GM20431 (cell line): ENCODE results near the gene SEC62.
"Not testable (repeated sequence)": the region's sequence is repeated elsewhere in the genome, so short reads cannot be mapped to it uniquely, and the experiment has no call there.

Source experiments
- in situ Hi-C: fragments of 300-500 bp; cut with MseI, MboI; formaldehyde crosslinking; loops from one replicate; pipeline ENCODE4 v1.15.0; 2020; ENCODE audit warnings: low sequenced_read_pairs; ENCODE audit not compliant: unreplicated experiment

The SEC62 gene

GRCh38 chr3:170007031-170007663, 40.5 kb downstream of the SEC62 start:
- in situ Hi-C loops = no loop called here

GRCh38 chr3:170010498-170010897, 43.9 kb downstream of the SEC62 start:
- in situ Hi-C loops = no loop called here

GRCh38 chr3:170012683-170013400, 46.2 kb downstream of the SEC62 start:
- in situ Hi-C loops = no loop called here

- in situ Hi-C loops = no loop called here
Observed at GRCh38 chr3:170016057-170016456, 49.5 kb downstream of the SEC62 start.

GRCh38 chr3:170019306-170019705, 52.7 kb downstream of the SEC62 start:
- in situ Hi-C loops = not testable (repeated sequence)

- in situ Hi-C loops = no loop called here
Observed at GRCh38 chr3:170021083-170021482, 54.5 kb downstream of the SEC62 start.

GRCh38 chr3:170022336-170022735, 55.7 kb downstream of the SEC62 start:
- in situ Hi-C loops = no loop called here

- in situ Hi-C loops = no loop called here
Observed at GRCh38 chr3:170023165-170023564, 56.6 kb downstream of the SEC62 start.

- in situ Hi-C loops = no loop called here
Observed at GRCh38 chr3:170024581-170024980, 58.0 kb downstream of the SEC62 start.

- in situ Hi-C loops = loop anchor here (25.0 kb wide), 1 partner anchor 165 kb away; the partner anchor contains the start of gene LRRC31
Observed at GRCh38 chr3:170027233-170028102, 60.9 kb downstream of the SEC62 start.

- in situ Hi-C loops = loop anchor here (25.0 kb wide), 1 partner anchor 171 kb away; the partner anchor contains the start of gene LRRC31
Observed at GRCh38 chr3:170033489-170033888, 66.9 kb downstream of the SEC62 start.

- in situ Hi-C loops = loop anchor here (25.0 kb wide), 1 partner anchor 175 kb away; the partner anchor contains the start of gene LRRC31
Observed at GRCh38 chr3:170037463-170038433, 71.1 kb downstream of the SEC62 start, which contains the start of gene GPR160. GPR160 (plus strand) TSS chr3:170037995; CDS start chr3:170083973, 45,978 bp downstream.

GRCh38 chr3:170038434-170039110, 72.0 kb downstream of the SEC62 start:
- in situ Hi-C loops = loop anchor here (25.0 kb wide), 1 partner anchor 176 kb away; the partner anchor contains the start of gene LRRC31

GRCh38 chr3:170040418-170040817, 73.8 kb downstream of the SEC62 start:
- in situ Hi-C loops = loop anchor here (25.0 kb wide), 1 partner anchor 178 kb away; the partner anchor contains the start of gene LRRC31

GRCh38 chr3:170043506-170043905, 76.9 kb downstream of the SEC62 start:
- in situ Hi-C loops = loop anchor here (25.0 kb wide), 1 partner anchor 181 kb away; the partner anchor contains the start of gene LRRC31

- in situ Hi-C loops = loop anchor here (25.0 kb wide), 1 partner anchor 182 kb away; the partner anchor contains the start of gene LRRC31
Observed at GRCh38 chr3:170044271-170044670, 77.7 kb downstream of the SEC62 start.

- in situ Hi-C loops = loop anchor here (25.0 kb wide), 1 partner anchor 183 kb away; the partner anchor contains the start of gene LRRC31
Observed at GRCh38 chr3:170044795-170045244, 78.2 kb downstream of the SEC62 start.
